ENCODE results near the gene PXN.
"Not testable (repeated sequence)": the region's sequence is repeated elsewhere in the genome, so short reads cannot be mapped to it uniquely, and the experiment has no call there.

Gene PXN

DNA sequence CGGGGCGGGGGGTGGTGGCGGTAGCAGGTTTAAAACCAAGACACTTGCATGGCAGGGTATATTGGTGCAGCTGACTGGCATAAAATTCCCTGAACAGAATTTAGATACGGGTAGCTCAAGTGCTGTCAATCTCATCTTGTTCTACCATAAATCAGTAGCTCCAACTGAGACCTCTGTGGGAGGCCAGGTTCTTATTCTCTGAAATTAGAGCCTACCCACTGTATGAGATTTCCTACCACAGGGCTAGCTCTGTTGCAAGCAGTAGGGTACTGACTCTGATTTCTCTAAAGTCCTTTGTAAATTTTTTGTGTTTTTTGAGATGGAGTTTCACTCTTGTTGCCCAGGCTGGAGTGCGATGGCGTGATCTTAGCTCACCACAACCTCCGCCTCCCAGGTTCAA is 61.4 kb downstream of the PXN start:
- H3K27ac ChIP-seq: no peak overlapping the region
- H3K4me1 ChIP-seq: peaks cover 0 to 13% (median 12%) of the 10 kb centered on the region in 4 donors
- H3K4me3 ChIP-seq: no peak overlapping the region
- no peaks in the 10 kb centered on the region for H3K9me3 ChIP-seq
- TF ChIP-seq, protein P1, sequence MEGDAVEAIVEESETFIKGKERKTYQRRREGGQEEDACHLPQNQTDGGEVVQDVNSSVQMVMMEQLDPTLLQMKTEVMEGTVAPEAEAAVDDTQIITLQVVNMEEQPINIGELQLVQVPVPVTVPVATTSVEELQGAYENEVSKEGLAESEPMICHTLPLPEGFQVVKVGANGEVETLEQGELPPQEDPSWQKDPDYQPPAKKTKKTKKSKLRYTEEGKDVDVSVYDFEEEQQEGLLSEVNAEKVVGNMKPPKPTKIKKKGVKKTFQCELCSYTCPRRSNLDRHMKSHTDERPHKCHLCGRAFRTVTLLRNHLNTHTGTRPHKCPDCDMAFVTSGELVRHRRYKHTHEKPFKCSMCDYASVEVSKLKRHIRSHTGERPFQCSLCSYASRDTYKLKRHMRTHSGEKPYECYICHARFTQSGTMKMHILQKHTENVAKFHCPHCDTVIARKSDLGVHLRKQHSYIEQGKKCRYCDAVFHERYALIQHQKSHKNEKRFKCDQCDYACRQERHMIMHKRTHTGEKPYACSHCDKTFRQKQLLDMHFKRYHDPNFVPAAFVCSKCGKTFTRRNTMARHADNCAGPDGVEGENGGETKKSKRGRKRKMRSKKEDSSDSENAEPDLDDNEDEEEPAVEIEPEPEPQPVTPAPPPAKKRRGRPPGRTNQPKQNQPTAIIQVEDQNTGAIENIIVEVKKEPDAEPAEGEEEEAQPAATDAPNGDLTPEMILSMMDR (IDR thresholded peaks at IDR 0.05): no peak
- intact Hi-C loops (cut with DNase I; ENCODE audit: low total_unique reads): no loop called here
- no peak for DNase-seq
- H3K27me3 ChIP-seq: no peaks in the 10 kb centered on the region
- peaks cover 2 to 17% (median 2%) of the 10 kb centered on the region in 3 donors for H3K36me3 ChIP-seq

DNA sequence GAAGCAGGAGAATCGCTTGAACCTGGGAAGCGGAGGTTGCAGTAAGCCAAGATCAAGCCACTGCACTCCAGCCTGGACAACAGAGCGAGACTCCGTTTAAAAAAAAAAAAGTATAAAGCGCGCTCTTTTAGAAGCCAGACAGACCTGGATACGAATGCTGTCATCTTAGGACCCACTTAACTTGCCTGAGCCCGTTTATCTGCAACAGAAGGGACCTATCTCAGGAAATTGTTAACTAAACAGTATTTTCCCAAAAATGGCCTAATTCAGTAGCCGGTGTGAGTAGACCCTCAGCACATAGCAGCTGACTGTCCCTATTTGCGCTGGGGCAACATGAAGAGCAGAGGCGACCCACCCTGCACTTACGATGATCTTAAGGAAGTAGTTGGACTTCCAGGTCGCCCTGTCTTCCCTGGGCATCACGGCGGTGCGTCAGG is 65.1 kb downstream of the PXN start:
- H3K4me1 ChIP-seq: peaks cover 0 to 24% (median 18%) of the 10 kb centered on the region in 4 donors
- H3K27me3 ChIP-seq: no peaks in the 10 kb centered on the region
- no peaks in the 10 kb centered on the region for H3K9me3 ChIP-seq
- peak overlapping the region; percentile 89 to 96 for H3K27ac ChIP-seq
- TF ChIP-seq, protein P1 (IDR thresholded peaks at IDR 0.05): no peak
- no peak for DNase-seq
- intact Hi-C loops (cut with DNase I; ENCODE audit: low total_unique reads): loop anchor here (2.0 kb wide), 1 partner anchor 64 kb away; the partner anchor contains the start of gene PXN
- peak overlapping the region; percentile 75 to 82 for H3K4me3 ChIP-seq
- H3K36me3 ChIP-seq: peaks cover 34 to 37% (median 36%) of the 10 kb centered on the region in 3 donors

DNA sequence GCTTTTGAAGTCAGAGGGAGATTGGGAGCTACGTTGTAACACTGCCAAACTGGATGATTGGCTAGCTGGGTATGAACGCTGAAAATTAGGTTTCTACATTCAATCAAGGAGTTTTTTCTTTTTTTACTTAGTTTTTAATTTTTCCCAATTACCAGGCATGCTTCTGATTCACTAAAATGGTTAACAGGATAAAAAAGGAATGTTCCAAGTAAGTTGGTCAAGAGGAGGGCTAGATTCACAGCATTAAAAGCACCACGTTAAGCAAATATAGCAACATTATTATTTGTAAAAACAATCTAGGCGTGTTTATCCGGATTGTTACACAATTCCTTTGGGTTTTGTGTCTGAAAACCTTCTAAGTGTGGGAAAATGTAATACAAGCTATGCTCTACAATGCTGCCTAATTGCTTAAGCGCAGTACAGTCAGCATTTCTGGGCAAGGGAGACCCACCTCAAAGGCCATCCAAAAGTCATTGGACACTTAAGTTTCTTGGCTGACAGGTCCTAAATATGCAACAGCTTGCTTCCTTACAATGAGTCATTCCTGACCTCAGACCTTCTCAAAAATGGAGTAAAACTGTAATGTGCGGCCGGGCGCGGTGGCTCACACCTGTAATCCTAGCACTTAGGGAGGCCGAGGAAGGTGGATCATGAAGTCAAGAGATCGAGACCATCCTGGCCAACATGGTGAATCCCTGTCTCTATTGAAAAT is 65.8 kb downstream of the PXN start:
- Histone ChIP-seq H3K27ac (peak overlapping the region; percentile 89 to 96), H3K4me3 (peak overlapping the region; percentile 75 to 82), H3K27me3 (no peaks in the 10 kb centered on the region), H3K4me1 (peaks cover 0 to 29% (median 23%) of the 10 kb centered on the region in 4 donors), H3K36me3 (peaks cover 34 to 37% (median 36%) of the 10 kb centered on the region in 3 donors), H3K9me3 (no peaks in the 10 kb centered on the region)
- intact Hi-C loops (cut with DNase I; ENCODE audit: low total_unique reads): loop anchor here (2.0 kb wide), 1 partner anchor 65 kb away; the partner anchor contains the start of gene PXN
- DNase-seq: peak in 1 of 2 donors; percentile 74
- TF ChIP-seq, protein P1 (IDR thresholded peaks at IDR 0.05): no peak

DNA sequence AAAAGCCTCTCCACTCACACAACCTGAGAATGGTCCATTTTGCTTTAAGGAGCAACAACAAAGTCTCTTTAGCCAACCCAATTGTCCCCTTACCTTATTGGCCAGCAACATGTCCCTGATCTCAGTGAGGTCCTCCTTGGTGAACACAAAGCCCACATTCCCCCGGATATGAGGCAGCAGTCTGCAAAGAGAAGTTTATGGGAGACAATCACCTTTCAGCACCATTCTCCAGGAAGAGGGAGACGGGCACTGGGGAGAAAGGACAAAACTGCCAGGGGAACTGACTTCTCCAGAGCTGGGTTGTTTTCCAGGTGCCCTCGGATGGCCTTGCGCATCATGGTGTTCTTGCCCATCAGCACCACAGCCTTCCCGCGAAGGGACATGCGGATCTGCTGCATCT is 66.5 kb downstream of the PXN start:
- Histone ChIP-seq H3K4me3 (peak overlapping the region; percentile 75 to 82), H3K9me3 (no peaks in the 10 kb centered on the region), H3K4me1 (peaks cover 0 to 30% (median 24%) of the 10 kb centered on the region in 4 donors), H3K36me3 (peaks cover 34 to 37% (median 36%) of the 10 kb centered on the region in 3 donors), H3K27me3 (no peaks in the 10 kb centered on the region), H3K27ac (peak overlapping the region; percentile 89 to 96)
- intact Hi-C loops (cut with DNase I; ENCODE audit: low total_unique reads): no loop called here
- DNase-seq: no peak
- TF ChIP-seq, protein P1 (IDR thresholded peaks at IDR 0.05): no peak

GRCh38 chr12:120197542-120197887 is 68.0 kb downstream of the PXN start:
- peaks cover 34 to 37% (median 36%) of the 10 kb centered on the region in 3 donors for H3K36me3 ChIP-seq
- no peaks in the 10 kb centered on the region for H3K9me3 ChIP-seq
- H3K27me3 ChIP-seq: no peaks in the 10 kb centered on the region
- no peak for DNase-seq
- no peak overlapping the region for H3K27ac ChIP-seq
- H3K4me3 ChIP-seq: no peak overlapping the region
- TF ChIP-seq, protein P1 (IDR thresholded peaks at IDR 0.05): no peak
- peaks cover 0 to 45% (median 39%) of the 10 kb centered on the region in 4 donors for H3K4me1 ChIP-seq
- intact Hi-C loops (cut with DNase I; ENCODE audit: low total_unique reads): no loop called here

GRCh38 chr12:120196817-120197541 is 68.6 kb downstream of the PXN start:
- Histone ChIP-seq H3K36me3 (peaks cover 34 to 37% (median 36%) of the 10 kb centered on the region in 3 donors), H3K4me1 (peaks cover 0 to 49% (median 39%) of the 10 kb centered on the region in 4 donors)
- DNase-seq; H3K27me3 ChIP-seq; H3K27ac ChIP-seq; H3K4me3 ChIP-seq; H3K9me3 ChIP-seq; intact Hi-C loops (cut with DNase I; ENCODE audit: low total_unique reads): not testable (repeated sequence)

Measured in tibial artery (tissue), 4 donors.